GM19463 (cell line): Measurements from ENCODE around the gene TTC21A.

Source experiments
- ATAC-seq: cut with Tn5 transposase; IDR thresholded peaks from one replicate; pipeline ENCODE4 v1.9.1; 2021; ENCODE audit warnings: mild to moderate bottlenecking, moderate library complexity; ENCODE audit not compliant: unreplicated experiment

Gene TTC21A

DNA sequence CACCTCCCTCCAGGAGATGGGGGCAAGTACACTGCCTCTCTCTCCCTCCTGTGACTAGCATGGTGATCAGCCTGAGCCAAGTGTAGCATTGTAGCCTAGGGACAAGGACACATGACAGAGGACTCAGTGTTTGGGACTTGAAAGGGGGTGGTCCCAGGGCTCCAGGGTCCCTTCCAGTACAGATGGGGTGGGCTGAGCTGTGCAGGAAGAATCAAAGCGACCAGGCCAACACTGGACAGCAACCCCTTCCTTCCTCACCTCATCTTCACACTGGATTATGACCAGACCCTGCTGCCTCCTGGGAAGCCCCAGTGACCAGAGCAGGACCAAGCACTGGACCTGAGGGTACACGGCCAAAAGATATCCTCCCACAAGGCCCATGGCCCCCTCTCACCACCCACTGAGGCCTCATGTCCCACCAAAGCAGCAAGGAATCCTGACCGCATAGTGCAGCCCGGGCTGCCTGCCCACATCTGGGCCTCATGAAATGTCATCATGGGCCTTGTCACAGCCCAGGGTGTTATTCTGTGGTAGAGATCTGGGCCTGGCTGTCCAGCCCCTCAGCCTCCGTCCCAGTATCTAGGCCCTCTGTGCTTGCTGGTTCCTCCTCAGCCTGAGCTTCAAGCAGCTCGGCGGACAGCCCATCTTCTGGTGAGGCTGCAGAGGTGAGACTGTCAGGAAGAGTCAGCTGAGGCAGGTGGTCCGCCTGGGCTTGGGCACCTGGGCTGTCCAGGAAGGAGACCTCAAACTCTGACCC is 9.6 kb upstream of the TTC21A start:
- ATAC-seq, result no peak

DNA sequence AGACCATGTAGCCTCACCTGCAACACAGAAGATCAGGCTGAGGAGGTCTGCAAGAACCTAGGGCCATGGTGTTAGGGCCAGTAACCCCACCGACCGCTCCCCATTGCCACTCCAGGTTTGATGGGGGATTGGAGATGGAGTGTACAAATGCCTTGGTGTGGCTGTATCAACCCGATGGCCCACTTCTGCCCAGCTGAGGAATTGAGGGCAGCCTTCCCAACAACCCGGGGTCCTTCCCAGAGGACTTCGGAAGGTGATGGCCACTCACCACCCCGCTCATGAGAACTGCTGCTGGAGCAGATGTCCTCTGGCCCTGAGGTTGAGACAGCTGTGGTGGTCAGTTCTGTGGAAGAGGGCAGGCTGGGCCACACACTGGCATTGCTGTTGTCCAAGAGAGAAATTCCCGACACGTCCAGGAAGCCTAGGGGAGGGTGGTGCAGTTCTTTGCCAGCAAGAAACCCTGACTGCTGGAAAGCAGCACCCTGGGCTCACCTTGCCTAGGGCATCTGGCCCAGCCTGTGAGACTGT is 8.9 kb upstream of the TTC21A start:
- ATAC-seq, result no peak

DNA sequence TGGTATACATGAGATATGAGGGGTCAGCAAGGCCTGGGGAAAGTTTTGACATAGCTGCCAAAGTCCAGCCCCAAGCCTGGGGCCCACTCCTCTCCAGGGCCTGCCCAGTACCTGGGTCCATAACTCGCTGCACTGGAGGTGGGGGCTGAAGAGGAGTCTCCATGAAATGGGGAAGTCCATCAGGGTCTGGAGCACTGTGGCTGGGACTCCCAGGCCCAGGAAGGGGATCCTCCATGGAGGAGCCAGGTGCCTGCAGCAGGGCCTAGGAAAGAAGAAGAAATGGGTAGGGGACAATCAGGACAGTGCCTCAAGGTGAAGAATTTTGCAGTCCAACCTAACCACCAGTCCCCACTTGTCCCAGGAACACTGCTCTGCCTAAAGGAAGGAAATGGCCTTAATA is 8.2 kb upstream of the TTC21A start:
- no peak for ATAC-seq

DNA sequence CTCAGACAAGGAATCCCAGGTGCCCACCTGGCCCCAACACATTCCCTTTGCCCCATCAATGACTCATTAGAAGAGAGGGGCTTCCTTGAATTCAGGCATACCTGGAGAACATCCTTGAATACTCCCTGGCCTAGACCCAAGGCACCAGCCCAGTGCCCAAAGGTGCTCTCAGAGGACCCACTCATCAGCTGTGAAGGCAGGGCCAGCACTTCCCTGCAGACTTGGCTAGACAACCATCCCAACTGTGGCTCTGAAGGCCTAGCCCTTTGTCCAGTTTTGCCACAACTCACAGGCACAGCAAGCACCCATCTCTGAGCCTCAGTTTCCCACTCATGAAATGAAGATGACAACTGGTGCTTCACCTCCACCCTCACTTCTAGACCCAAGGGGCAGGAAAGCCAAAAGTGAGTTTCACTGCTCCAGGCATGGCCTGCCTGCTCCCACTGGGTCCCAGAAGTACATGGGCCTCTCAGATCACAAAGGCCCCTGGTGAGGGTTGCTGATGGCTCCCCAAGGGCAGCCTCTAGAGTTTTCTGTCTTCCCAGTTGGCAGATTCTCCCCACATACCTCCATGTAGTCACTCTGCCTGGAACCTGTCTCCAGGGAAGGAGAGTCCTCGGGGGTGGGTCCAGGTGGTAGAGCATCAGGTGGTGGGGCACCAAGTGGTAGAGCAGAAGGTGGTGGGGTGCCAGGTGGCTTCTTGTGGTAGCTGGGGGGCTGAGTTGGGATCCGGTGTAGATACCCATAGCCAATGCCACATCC is 7.6 kb upstream of the TTC21A start:
- ATAC-seq, result no peak

DNA sequence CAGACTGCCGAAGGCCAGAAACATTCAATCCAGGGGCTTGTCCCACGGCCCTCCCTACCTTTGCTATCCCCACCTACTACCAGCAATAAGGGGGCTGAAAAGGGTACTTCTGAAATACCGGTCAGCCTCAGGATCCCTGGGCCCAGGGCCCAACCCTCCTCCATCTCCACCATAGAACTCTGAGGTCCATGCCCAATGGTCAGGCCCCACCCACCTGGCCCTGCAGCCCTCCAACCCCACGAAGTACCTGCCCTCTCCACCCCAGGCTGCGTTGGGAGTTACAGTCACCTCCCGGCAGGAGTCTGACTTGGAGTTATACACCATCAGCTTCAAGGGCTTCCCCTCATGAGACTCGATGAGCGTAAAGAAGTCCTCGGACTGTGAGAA is 7.0 kb upstream of the TTC21A start:
- ATAC-seq, result no peak

DNA sequence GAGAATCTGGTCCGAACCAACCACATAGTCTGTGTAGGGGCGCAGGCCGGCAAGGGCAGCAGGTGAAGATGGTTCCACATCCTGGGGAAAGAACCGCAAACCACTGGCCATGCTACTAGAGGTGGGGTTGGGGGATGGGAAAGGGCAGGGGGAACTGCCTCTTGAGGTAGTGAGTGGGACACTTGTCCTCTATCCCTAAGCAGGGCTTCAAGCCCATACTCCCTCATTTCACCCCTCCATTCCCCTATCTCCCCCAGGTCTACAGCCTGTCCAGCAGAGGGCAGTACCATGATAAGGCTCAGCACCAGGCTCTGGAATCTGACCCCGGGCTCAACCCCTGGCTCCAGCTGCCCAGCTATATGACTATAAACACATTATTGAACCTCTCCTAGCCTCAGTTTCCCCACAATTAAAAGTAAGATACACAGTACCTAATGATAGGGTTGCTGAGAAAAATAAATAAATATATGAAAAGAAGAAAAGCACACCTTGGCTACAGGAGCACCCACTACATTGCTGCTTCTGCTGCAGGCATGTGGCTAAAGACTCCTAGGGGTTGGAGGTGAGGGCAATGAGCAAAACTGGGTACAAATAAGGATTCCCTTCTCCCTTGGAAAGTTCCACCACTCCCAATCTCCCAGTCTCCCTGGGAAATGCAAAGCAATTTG is 6.3 kb upstream of the TTC21A start:
- ATAC-seq, result peak; percentile 80

DNA sequence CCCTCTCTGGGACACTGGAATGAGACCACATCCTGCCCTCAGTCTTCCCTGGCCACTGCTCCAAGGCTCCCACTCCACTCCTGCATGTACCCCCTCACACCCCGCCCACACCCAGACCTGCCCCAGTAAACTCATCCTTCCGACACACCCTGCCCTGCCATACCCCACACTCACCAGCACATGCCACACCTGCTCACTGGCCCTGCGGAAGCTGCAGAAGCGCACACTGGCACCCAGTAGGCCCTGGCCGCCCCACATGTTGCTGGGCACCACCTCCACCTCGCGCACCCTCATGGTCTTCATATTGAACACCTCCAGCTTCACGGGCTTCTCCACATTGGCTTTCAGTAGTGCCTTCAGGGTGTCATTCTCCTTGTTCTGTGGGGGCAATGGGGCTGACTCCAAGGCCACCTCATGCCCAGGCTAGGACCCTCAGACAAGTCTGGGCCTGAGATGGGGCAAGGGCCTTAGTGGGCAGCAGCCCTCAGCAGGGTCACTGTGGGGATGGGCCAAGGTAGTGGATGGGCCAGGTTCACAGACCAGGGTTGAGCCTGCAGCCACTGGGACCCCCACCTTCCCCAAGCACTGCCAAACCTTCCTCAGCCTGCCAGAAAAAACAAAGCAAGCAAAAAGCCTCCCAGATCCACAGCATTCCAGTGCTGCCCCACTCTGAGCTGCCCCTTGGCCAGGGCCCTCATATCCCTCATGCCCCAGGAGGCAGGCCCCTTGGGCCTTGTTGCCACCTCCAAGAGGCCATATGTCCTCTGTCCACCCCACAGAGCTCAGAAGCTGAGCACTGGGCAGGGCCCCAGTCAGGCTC is 4.8 kb upstream of the TTC21A start:
- ATAC-seq, result no peak

DNA sequence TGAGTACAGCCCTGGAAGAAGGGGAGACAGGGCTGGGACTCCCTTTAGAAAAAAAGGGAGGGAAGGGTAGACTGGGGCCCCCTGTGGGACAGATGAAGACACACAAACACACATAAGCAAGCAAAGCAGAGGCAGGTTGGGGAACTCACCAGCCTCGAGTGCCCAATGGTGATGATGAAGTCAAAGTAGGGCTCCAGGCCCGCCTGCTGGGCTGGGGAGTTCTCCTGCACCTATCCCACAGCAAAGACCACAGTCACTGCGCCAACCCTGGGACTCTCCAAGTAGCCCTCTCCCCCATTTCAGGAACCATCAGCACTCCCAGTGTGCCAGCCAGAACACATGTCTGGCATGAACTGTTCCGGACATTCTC is 4.2 kb upstream of the TTC21A start:
- ATAC-seq, result no peak

DNA sequence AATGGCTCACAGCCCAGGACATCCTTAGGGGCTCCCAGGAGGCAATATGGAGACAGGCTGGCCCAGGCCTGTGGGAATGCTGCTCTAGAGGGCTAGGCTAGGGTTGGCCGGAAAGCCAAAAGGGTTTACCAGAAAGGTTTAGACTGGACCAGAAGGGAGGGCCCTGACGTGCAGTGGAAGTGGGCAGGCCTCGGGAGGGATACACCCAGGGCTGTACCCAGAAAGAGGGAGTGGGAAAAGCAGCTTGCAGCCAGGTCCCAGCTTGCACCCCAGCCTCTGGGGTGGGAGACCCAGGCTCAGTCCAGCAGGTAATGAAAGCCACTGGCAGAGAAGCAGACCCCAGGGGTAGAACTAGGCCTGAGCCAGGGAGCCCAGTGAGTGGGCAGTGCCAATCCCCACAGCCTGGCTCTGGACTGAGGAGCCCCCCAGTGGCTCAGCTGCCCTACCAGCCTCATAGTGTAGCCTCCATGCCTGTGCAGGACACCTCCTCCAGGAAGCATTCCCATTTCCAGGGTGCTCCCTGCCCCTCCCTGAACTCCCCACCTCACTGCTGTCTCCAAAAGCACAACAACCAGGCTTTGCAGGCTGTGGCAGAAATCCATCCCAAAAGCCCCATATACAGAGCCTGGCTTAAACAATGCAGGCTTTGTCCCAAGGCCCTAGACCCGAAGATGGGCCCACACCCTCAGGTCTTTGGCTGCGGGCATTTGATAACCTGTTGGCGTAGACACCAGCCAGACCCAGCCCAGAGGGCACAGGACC is 3.5 kb upstream of the TTC21A start:
- ATAC-seq, result no peak

DNA sequence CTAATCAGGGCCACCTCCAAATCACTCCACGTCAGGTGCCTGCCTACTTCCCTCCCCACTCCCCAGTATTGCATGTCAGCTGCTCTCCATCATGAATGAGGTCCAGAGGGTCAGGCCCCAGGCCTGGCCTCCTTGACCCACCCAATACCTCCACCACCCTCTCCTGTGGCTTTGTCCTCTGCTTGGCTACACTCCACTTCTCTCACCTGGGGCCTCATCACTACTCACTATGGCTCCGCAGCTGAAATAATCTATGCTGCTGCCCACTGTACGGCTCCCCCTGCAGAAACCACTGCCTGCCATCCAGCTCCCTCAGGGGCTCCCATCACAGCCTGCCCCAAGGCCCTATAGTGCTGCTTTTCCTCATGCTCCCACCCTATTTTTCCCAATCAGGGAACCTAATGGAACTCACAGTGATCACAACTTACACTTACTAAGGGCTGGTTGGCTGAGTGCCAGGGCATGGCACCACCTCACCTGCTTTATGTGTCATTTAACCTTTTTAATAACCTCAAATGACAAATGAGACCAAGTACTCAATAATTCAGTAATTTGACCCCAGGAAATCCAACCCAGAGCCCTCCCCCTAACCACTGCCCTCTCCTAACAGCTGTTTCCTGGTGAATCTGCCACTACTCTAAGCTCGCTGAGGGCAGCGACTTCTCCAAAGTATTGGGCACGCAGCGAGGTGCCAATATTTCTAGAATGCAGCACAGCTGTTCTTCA is 2.4 kb upstream of the TTC21A start:
- no peak for ATAC-seq

DNA sequence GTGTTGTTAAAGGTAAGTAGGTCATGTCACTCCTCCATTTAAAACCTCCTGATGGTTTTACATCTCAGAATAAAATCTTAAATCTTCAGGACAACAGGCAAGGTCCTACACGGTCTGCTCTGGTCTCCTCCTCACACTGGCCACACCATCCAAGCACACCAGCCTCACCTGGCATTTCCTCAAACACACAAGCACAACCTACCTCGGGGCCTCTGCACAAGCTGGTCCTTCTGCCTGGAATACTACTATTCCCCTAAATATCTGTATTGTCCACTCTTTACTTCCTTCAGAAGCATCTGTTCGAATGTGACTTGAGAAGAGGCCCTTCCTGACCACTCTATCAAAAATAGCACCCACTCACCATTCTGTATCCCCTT is 1.8 kb upstream of the TTC21A start:
- ATAC-seq, result no peak

DNA sequence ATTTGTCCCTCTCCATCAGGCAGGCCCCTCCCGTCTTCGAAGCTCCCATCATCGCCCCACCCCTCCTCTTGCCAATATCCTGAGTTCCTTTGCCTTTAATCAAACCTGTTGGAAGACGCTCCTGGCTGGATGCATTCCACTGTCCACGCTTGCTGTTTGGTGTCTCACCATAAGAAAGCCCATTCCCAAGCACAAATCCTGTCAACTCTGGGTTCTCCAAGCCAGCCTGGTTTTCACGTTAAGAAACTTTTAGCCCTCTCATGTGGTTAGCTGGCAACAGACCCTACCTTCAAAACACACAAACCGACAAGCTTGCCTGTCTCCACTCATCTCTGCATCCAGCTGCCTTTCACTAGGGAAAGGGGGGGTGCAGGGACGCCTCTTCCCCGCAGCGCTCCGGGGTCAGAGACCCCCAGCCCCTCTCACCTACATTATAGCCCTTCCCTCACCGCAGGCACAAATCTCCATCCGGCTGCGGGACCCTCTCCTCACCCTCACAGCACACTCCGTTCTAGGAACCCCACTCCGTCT is 1.1 kb upstream of the TTC21A start:
- ATAC-seq, result no peak

DNA sequence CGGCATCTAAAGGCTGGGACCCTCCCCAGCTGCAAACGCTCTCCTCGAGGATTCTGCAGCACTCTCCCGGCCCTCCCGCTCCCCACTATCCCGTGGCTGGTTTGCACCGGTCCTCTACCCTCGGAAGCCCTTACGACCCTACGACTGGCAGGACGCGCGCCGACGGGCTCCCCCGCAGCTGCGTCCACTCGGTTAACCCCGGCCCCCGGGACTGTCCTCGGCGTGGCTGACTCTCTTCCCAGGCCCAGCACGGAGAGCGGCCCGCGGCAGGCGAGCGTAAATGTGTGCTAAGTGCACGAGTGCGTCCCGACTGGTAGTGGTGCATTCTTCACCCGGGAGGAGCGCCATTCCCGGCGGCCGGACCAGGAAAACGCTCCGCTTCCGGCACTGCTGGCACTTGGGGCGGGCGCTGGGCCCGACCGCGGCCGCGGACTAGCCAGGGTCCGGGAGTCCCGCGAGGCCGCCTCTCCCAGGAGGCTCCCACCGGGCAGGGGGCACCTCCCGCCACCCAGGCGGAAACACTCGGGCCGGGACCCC is 561 bp upstream of the TTC21A start:
- peak; percentile 2 for ATAC-seq

DNA sequence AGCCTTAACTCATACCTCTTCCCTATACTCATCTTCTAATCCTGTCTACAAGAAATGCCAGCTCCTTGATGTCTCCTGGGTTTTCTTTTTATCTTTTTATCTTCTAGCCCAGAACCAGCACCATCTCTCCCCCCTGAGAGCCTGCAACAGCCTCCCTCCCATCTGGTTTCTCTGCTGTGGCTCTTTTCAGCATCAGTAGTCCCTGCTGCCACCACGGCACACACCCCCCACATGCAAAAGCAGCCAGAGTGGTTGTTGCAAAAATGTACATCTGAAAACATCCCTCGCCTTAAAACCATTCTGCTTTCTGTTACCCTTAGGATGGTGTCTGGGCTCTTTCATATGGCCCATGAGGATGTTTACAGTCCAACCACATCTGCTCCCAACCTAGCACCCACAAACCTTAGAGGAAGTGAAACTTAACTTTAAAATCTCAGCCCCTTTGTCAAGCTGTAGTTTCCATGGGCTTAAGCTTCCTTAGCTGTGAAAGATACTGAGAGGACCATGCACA is 775 bp downstream of the TTC21A start:
- ATAC-seq, result peak; percentile 73

DNA sequence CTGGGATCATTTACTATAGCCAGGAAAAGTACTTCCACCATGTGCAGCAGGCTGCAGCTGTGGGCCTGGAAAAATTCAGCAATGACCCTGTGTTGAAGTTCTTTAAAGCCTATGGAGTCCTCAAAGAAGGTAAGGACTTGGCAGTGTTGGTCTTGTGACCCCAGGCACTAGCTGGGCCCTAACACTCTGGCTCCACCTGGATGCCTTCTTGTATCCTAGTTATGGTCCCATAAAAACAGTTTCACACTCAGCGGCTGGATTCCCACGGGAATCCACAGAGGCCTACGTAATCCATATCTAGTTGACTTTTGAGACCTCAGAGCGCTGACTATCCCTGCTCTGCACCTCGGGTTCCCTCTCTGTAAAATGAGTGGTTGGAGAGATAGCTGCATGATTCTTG is 1.6 kb downstream of the TTC21A start:
- ATAC-seq, result no peak

DNA sequence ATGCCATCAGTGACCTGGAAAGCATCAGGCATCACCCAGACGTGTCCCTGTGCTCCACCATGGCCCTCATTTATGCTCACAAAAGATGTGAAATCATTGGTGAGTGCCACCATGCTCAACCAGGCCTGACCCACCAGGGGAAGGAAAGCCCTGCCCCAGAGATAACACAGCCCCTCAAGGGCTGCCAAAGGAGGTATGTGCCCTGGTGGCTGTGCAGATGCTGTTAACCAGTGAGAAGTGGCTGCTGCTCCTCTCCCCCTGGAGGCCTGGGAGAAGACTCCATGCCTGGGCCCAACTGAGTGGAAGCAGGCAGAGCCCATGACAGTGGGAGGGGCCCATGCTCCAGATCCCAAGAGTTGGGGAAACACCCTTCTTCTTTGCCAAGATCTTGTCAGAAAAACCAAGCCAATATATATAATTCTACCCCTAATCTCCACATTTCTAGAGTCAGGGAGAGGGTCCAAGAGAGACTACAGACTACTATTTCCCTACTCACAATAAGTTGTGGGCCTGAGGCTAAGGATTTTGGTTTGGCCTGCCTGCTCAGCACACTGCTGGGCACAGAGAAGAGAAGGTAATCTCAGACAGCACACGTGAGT is 2.7 kb downstream of the TTC21A start:
- ATAC-seq, result no peak

DNA sequence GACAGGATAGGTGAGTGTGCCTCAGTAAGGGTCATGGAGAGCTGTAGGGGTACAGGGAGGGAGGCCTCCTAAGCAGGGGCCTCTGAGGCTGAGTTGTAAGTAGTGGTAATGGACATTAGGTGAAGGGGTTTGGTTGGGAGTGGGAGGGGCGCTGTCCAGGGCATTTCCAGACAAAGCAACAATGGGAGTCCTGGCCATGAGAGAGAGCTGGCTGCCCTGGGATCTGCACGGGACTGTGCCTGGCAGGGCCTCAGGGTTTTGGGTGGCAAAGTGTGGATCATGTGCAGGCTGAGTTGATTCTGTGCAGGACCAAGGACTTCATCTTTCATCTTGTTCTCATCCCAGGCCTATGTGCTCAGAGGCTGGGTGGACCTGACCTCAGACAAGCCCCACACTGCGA is 4.6 kb downstream of the TTC21A start:
- ATAC-seq, result no peak

DNA sequence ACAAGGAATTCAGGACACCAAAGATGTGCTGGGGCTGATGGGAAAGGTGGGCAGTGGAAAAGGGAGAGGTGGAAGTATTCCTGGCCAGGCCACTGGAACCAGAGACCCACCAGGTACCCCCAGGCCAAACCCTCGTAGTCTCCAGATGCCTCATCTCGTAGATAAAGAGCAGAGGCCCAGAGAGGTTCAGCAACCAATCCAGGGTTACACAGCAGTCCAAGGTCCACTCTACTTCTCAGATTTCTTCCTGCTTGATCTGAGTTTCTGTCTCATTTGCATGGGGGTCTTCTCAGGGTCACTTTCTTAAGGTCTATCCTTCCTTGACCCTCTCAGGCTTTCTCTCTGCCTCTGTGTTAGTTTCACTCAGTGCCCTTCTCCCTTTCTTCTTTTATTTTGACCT is 5.1 kb downstream of the TTC21A start:
- no peak for ATAC-seq

DNA sequence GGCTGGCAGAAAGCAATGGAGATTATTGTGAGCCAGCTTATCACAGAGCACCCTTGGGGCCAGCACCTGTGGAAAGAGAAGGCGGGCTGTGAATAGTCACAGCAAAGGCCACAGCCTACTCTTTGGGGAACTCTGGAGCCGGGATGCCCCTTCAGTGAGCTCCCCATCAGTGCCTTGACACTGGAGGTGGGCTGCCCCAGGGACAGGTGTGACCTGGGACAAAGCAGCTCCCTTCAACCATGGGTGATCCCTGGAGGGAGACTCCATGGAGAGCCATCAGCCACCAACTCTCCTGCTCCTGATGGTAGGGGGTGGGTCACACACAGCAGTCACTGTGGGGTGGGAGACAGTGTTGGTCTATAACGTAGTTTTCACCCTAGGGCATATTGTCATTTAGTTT is 5.8 kb downstream of the TTC21A start:
- no peak for ATAC-seq
